SK-N-SH (cell line): ENCODE measurements around the gene ATP6V1C2. TPM values are rescaled to one million over a fixed set of nuclear protein-coding genes. Genes with fewer than 3 reads are reported as not detected.

Experiments
- CTCF ChIA-PET: fragments of 300-600, 350-600 bp; formaldehyde crosslinking; extraction: SDS; loops from one replicate; lab custom pipeline; 2021; lab: Yijun Ruan, JAX
- POLR2A ChIA-PET: fragments of 350-600 bp; sonication (Branson Sonifier 250); formaldehyde crosslinking; extraction: SDS; loops from one replicate; lab custom pipeline; 2020; ENCODE audit warnings: antibody characterized with exemption, inconsistent platforms; lab: Yijun Ruan, JAX
- DNase-seq: peaks from one replicate; pipeline ENCODE4 v3.0.0; 2012
- H2AFZ ChIP-seq: fragments of 200-600 bp; sonication (generic); 2 replicates; pipeline ENCODE4 v1.8.1; 2016; ENCODE audit warnings: antibody characterized with exemption, mild to moderate bottlenecking, low read depth
- H3F3A ChIP-seq: fragments of 200-600 bp; sonication (generic); replicated peaks from 2 replicates; pipeline ENCODE3; 2016; ENCODE audit warnings: antibody characterized with exemption, mild to moderate bottlenecking; ENCODE audit not compliant: insufficient read depth
- H3K27ac ChIP-seq, 2 experiments: fragments of 200-500 bp in 1 of 2; fragments of 200-600 bp in 1 of 2; sonication (Bioruptor generic) in 1 of 2; sonication (generic), shearing (Covaris generic) in 1 of 2; 2 replicates each; pipeline versions ENCODE4 v1.5.1 to v1.6.1; 2014 to 2016; ENCODE audit warnings: low read depth in 2 of 2, inconsistent platforms in 1 of 2, low read length in 1 of 2, mild to moderate bottlenecking in 1 of 2, mixed read lengths in 1 of 2
- H3K27me3 ChIP-seq: fragments of 200-600 bp; sonication (generic), shearing (Covaris generic); 2 replicates; pipeline ENCODE4 v1.6.1; 2016; ENCODE audit warnings: mixed run types; ENCODE audit not compliant: insufficient read depth
- H3K36me3 ChIP-seq, 2 experiments: fragments of 200-500 bp in 1 of 2; fragments of 200-600 bp in 1 of 2; sonication (Bioruptor generic) in 1 of 2; sonication (generic) in 1 of 2; replicated peaks in 1 of 2; 2 replicates each; pipeline versions ENCODE3 to v1.5.1; 2014 to 2016; ENCODE audit warnings: low read length in 1 of 2, mild to moderate bottlenecking in 1 of 2; ENCODE audit not compliant: insufficient read depth in 2 of 2, control insufficient read depth in 1 of 2
- H3K4me1 ChIP-seq, 2 experiments: fragments of 200-500 bp in 1 of 2; fragments of 200-600 bp in 1 of 2; sonication (Bioruptor generic) in 1 of 2; sonication (generic), shearing (Covaris generic) in 1 of 2; 2 replicates each; pipeline versions ENCODE4 v1.5.1 to v1.6.1; 2014 to 2016; ENCODE audit warnings: low read depth in 1 of 2, low read length in 1 of 2, mixed run types in 1 of 2; ENCODE audit not compliant: insufficient read depth in 2 of 2, control insufficient read depth in 1 of 2
- H3K4me2 ChIP-seq: fragments of 200-600 bp; sonication (generic), shearing (Covaris generic); 2 replicates; pipeline ENCODE4 v1.6.1; 2017; ENCODE audit warnings: mixed run types
- H3K4me3 ChIP-seq, 2 experiments: fragments of 200-500 bp in 1 of 2; fragments of 200-600 bp in 1 of 2; sonication (Bioruptor generic) in 1 of 2; sonication (generic), shearing (Covaris generic) in 1 of 2; 2 replicates each; pipeline versions ENCODE4 v1.5.1 to v1.8.1; 2014 to 2016; ENCODE audit warnings: low read depth in 2 of 2, inconsistent platforms in 1 of 2, low read length in 1 of 2, mild to moderate bottlenecking in 1 of 2, mixed read lengths in 1 of 2, moderate library complexity in 1 of 2
- H3K79me2 ChIP-seq: fragments of 200-600 bp; sonication (generic); 2 replicates; pipeline ENCODE4 v1.8.1; 2017; ENCODE audit warnings: mild to moderate bottlenecking; ENCODE audit not compliant: insufficient read depth
- H3K9ac ChIP-seq: fragments of 200-600 bp; sonication (generic); 2 replicates; pipeline ENCODE4 v1.6.1; 2017; ENCODE audit warnings: mixed run types
- H3K9me2 ChIP-seq: fragments of 200-600 bp; sonication (generic); 2 replicates; pipeline ENCODE4 v1.6.1; 2017; ENCODE audit warnings: mixed run types
- H3K9me3 ChIP-seq: fragments of 200-600 bp; sonication (generic); 2 replicates; pipeline ENCODE4 v1.6.1; 2017; ENCODE audit warnings: mixed run types, mild to moderate bottlenecking, moderate library complexity
- H4K20me1 ChIP-seq: fragments of 200-600 bp; sonication (generic); 2 replicates; pipeline ENCODE4 v1.6.1; 2017; ENCODE audit warnings: mild to moderate bottlenecking, mixed run types; ENCODE audit not compliant: insufficient read depth
- CHD2 ChIP-seq: fragments of 150-350 bp; IDR thresholded peaks from 2 replicates; pipeline ENCODE4 v1.6.1; 2018; ENCODE audit warnings: low read length; ENCODE audit not compliant: partially characterized antibody
- CTCF ChIP-seq: fragments of 200-600 bp; sonication (generic); IDR thresholded peaks from 2 replicates; pipeline ENCODE4 v1.6.1; 2017; ENCODE audit warnings: antibody characterized with exemption, mild to moderate bottlenecking, moderate library complexity
- EZH2phosphoT487 ChIP-seq: fragments of 200-600 bp; sonication (generic); IDR thresholded peaks from 2 replicates; pipeline ENCODE4 v1.6.1; 2017; ENCODE audit warnings: low read depth, mixed run types, mild to moderate bottlenecking, antibody characterized with exemption, moderate library complexity, borderline replicate concordance
- FOSL2 ChIP-seq: IDR thresholded peaks from 2 replicates; pipeline ENCODE4 v1.4.0; 2012; ENCODE audit warnings: low read depth, mild to moderate bottlenecking, moderate library complexity, borderline replicate concordance
- NRF1 ChIP-seq: IDR thresholded peaks from 2 replicates; pipeline ENCODE4 v1.6.1; 2012; ENCODE audit warnings: low read depth, mild to moderate bottlenecking, low read length
- USF1 ChIP-seq: IDR thresholded peaks from 2 replicates; pipeline ENCODE4 v1.4.0; 2012; ENCODE audit warnings: low read depth, borderline replicate concordance
- USF2 ChIP-seq: fragments of 150-350 bp; IDR thresholded peaks from 2 replicates; pipeline ENCODE4 v1.6.1; 2017; ENCODE audit warnings: antibody characterized with exemption, low read length, low read depth, borderline replicate concordance
- whole genome bisulfite sequencing: methylation state at CpG from one replicate; pipeline ENCODE4 v1.1.6; 2017; ENCODE audit warnings: low lambda C conversion rate; 5-methylcytosine and 5-hydroxymethylcytosine counted together
- polyA plus RNA-seq, 3 experiments: library from polyadenylated mRNA; depleted of rRNA; stranded (reverse); fragments of >200 nt; gene quantifications; 2 replicates each; pipeline ENCODE4 v1.2.3, GENCODE V29; 2012
- TF ChIP-seq, protein P1 (sequence below): IDR thresholded peaks from 2 replicates; pipeline ENCODE4 v1.4.0; 2012; ENCODE audit warnings: low read depth
- TF ChIP-seq, protein P2 (sequence below): IDR thresholded peaks from 2 replicates; pipeline ENCODE4 v1.6.1; 2012; ENCODE audit warnings: mild to moderate bottlenecking, low read depth, low read length, moderate library complexity
- TF ChIP-seq, protein P3 (sequence below): IDR thresholded peaks from 2 replicates; pipeline ENCODE4; 2012

The ATP6V1C2 gene
- polyA plus RNA-seq, 1 of the 3 experiments (the other 2 are of a cell fraction): 0.12 TPM

DNA sequence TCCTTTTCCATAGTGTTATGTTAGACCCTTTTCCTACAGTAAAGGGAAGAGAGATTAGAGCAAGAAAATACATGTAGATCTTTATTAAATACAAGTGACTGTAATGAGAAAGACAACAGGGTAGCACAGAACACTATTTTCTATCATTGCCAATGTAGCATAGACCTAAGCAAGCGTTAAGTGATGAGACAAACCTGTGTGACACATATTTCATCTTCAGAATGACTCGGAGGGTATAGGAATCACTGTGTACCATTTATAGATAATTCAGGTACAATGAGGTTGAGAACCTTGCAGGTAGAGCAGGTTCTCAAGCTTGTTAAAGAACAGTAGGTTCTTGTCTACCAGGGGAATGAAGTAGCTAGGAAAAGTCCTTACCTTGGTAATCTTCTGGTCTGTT, 75.3 kb downstream of the ATP6V1C2 start:
- no peak overlapping the region for H2AFZ ChIP-seq
- no peak for DNase-seq
- no peaks in the 10 kb centered on the region for H3K4me1 ChIP-seq
- H4K20me1 ChIP-seq: peaks cover 33% of the 10 kb centered on the region
- H3K79me2 ChIP-seq: peaks cover 68% of the 10 kb centered on the region
- H3K4me2 ChIP-seq: no peak overlapping the region
- H3K9ac ChIP-seq: no peak overlapping the region
- H3K9me2 ChIP-seq: no peaks in the 10 kb centered on the region
- WGBS: 96% methylated on average over 2 of the region's 2 CpGs
- no peaks in the 10 kb centered on the region for H3K9me3 ChIP-seq
- no peak overlapping the region for H3K4me3 ChIP-seq
- no peaks in the 10 kb centered on the region for H3K27me3 ChIP-seq
- H3K27ac ChIP-seq: no peak overlapping the region
- CTCF ChIA-PET: interaction anchor here (2.3 kb wide), 2 partner anchors 12 to 36 kb away, joined by 6 read pairs; no protein-coding TSS in a partner anchor
- H3F3A ChIP-seq: no peaks in the 10 kb centered on the region
- POLR2A ChIA-PET: no interaction called here
- H3K36me3 ChIP-seq: peaks cover 64 to 69% of the 10 kb centered on the region in 2 experiments
- TF ChIP-seq CTCF (no peak), USF1 (no peak), NRF1 (no peak), CHD2 (no peak), FOSL2 (no peak), USF2 (no peak), EZH2phosphoT487 (no peak)
- TF ChIP-seq, protein P1, sequence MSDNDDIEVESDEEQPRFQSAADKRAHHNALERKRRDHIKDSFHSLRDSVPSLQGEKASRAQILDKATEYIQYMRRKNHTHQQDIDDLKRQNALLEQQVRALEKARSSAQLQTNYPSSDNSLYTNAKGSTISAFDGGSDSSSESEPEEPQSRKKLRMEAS: no peak
- TF ChIP-seq, protein P2, sequence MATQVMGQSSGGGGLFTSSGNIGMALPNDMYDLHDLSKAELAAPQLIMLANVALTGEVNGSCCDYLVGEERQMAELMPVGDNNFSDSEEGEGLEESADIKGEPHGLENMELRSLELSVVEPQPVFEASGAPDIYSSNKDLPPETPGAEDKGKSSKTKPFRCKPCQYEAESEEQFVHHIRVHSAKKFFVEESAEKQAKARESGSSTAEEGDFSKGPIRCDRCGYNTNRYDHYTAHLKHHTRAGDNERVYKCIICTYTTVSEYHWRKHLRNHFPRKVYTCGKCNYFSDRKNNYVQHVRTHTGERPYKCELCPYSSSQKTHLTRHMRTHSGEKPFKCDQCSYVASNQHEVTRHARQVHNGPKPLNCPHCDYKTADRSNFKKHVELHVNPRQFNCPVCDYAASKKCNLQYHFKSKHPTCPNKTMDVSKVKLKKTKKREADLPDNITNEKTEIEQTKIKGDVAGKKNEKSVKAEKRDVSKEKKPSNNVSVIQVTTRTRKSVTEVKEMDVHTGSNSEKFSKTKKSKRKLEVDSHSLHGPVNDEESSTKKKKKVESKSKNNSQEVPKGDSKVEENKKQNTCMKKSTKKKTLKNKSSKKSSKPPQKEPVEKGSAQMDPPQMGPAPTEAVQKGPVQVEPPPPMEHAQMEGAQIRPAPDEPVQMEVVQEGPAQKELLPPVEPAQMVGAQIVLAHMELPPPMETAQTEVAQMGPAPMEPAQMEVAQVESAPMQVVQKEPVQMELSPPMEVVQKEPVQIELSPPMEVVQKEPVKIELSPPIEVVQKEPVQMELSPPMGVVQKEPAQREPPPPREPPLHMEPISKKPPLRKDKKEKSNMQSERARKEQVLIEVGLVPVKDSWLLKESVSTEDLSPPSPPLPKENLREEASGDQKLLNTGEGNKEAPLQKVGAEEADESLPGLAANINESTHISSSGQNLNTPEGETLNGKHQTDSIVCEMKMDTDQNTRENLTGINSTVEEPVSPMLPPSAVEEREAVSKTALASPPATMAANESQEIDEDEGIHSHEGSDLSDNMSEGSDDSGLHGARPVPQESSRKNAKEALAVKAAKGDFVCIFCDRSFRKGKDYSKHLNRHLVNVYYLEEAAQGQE: no peak
- TF ChIP-seq, protein P3, sequence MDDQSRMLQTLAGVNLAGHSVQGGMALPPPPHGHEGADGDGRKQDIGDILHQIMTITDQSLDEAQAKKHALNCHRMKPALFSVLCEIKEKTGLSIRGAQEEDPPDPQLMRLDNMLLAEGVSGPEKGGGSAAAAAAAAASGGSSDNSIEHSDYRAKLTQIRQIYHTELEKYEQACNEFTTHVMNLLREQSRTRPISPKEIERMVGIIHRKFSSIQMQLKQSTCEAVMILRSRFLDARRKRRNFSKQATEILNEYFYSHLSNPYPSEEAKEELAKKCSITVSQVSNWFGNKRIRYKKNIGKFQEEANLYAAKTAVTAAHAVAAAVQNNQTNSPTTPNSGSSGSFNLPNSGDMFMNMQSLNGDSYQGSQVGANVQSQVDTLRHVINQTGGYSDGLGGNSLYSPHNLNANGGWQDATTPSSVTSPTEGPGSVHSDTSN: no peak
